Measurements from ENCODE around the gene SMARCA5.

SMARCA5 gene

DNA sequence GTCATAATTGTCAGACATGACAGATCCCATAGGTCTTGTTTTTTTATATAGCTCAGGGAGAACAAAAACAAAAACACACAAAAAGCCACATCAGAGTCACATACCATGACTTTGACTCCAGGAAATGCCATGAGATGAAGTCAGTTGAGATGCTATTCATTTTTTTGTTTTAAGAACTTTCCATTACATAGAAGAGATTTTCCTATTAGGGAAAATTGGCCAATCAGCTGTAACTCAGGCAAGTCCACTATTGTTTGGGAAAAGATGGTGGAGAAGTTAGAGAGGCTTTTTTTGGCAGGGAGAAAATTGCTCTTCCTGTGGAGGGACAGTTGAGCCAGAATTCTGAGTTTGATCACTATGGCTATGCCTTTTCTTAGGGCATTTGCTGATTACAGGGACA lies 72.6 kb downstream of the SMARCA5 start:
- peak; percentile 40 for DNase-seq (ENCODE audit: low read depth)
- no peak overlapping the region for H3K4me3 ChIP-seq (ENCODE audit: low read length)
- TF ChIP-seq, protein P1, sequence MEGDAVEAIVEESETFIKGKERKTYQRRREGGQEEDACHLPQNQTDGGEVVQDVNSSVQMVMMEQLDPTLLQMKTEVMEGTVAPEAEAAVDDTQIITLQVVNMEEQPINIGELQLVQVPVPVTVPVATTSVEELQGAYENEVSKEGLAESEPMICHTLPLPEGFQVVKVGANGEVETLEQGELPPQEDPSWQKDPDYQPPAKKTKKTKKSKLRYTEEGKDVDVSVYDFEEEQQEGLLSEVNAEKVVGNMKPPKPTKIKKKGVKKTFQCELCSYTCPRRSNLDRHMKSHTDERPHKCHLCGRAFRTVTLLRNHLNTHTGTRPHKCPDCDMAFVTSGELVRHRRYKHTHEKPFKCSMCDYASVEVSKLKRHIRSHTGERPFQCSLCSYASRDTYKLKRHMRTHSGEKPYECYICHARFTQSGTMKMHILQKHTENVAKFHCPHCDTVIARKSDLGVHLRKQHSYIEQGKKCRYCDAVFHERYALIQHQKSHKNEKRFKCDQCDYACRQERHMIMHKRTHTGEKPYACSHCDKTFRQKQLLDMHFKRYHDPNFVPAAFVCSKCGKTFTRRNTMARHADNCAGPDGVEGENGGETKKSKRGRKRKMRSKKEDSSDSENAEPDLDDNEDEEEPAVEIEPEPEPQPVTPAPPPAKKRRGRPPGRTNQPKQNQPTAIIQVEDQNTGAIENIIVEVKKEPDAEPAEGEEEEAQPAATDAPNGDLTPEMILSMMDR (conservative IDR thresholded peaks at IDR 0.05; ENCODE audit: low read length), result no peak

DNA sequence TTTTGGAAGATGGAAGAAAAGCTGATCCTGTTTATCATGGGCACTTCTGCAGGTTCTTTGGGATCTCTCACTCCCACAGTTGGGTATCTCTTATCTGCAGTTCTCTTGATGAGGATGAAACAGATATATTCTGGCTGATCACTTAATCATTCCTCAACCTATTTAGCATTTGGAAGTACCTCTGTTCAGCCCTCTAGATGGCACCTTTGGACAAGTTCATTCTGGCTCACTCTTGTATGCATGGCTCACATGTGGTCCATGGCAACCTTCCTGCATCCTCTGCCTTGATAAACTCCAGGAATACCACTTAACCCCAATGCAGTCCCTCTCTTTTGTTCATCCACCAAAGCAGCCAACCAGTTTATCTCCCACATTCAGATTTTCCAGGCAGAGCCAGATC lies 74.2 kb downstream of the SMARCA5 start:
- no peak overlapping the region for H3K4me3 ChIP-seq (ENCODE audit: low read length)
- no peak for DNase-seq (ENCODE audit: low read depth)
- TF ChIP-seq, protein P1 (conservative IDR thresholded peaks at IDR 0.05; ENCODE audit: low read length), result no peak

DNA sequence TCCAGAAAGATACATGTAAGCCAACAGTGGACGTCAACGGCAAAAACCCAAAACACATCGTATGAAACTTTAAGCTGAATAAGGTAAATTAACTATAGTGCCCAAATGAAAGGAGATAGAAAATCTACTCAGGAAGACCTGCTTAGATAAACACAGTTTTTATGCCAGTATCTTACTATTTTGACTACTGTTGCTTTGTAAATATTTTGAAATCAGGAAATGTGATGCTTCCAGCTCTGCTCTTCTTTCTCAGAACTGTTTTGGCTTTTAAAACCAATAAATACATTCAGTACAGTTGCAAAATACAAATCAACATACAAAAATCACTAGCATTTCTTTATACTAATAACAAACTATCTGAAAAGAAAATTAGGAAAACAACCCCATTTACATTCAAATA lies 83.8 kb downstream of the SMARCA5 start:
- H3K4me3 ChIP-seq (ENCODE audit: low read length), result no peak overlapping the region
- no peak for DNase-seq (ENCODE audit: low read depth)
- TF ChIP-seq, protein P1 (conservative IDR thresholded peaks at IDR 0.05; ENCODE audit: low read length), result no peak

DNA sequence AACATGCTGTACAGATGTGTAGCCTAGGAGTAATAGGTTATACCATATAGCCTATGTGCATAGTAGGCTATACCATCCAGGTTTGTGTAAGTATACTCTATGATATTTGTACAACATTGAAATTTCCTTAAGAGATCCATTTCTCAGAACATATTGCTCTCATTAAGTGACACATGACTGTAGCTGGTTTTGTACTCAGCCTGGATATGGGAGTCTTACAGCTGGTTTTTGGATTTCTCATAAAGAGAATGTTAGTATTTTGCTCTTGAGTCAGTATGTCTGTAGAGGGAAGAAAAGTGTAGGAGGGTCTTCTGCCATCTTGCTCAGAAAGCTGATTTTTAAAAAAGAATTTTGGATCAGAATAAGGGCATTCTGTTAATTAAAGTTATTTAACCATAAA lies 85.3 kb downstream of the SMARCA5 start:
- H3K4me3 ChIP-seq (ENCODE audit: low read length), result no peak overlapping the region
- TF ChIP-seq, protein P1 (conservative IDR thresholded peaks at IDR 0.05; ENCODE audit: low read length), result no peak
- no peak for DNase-seq (ENCODE audit: low read depth)

DNA sequence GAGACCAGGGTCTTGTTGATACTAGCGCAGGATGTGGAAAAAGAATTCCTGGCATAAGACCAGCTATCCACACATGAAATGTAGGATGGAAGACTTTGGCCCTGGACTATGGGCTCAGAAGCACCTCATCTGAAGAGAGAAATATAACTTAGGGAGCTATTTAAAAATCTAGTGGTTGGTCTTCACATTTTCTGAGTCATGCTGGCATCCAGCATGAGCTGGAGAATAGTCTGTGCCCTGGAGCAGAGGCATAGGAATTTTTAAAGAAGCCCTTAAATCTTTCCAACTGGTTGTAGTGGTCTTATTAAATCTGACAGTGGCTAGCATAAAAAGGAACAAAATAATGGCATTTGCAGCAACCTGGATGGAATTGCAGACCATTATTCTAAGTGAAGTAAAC lies 86.3 kb downstream of the SMARCA5 start:
- no peak for DNase-seq (ENCODE audit: low read depth)
- TF ChIP-seq, protein P1 (conservative IDR thresholded peaks at IDR 0.05; ENCODE audit: low read length), result no peak
- H3K4me3 ChIP-seq (ENCODE audit: low read length), result no peak overlapping the region

DNA sequence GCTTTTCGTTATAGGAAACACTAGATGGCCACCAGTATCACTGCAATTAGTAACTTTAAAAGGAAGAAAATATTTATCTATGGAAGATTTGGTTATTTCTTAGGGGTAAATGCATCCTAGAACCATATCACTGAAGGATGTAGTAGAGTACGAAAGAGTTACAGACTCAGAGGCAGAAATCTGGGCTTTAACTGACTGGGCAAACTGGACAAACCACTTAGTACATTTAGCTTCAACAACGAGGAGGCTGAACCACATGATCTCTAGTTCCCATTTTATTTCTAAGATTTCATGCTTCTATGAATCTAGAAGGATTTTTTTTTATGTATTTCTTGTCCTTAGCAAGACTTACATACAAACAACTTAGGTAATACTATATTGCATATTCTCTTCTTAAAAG lies 93.0 kb downstream of the SMARCA5 start:
- no peak overlapping the region for H3K4me3 ChIP-seq (ENCODE audit: low read length)
- no peak for DNase-seq (ENCODE audit: low read depth)
- TF ChIP-seq, protein P1 (conservative IDR thresholded peaks at IDR 0.05; ENCODE audit: low read length), result no peak
